HCT116 (cell line): ENCODE data around the gene AQP5. TPM values are rescaled to one million over a fixed set of nuclear protein-coding genes. Genes with fewer than 3 reads are reported as not detected.

Experiments used
- ATAC-seq: fragments of 200-7000 bp; cut with Tn5 transposase; 2 replicates; pipeline ENCODE4 v1.9.1; 2020; ENCODE audit warnings: mild to moderate bottlenecking, moderate library complexity
- BruUV-seq: library from RNA; stranded (reverse); fragments of 400-500 nt; replicated peaks from 2 replicates; lab custom pipeline; 2021; lab: Mats Ljungman, UMichigan
- CTCF ChIA-PET: fragments of 300-600 bp; sonication (Branson Sonifier 250); formaldehyde crosslinking; loops from one replicate; lab custom pipeline; 2021; ENCODE audit warnings: antibody characterized with exemption; lab: Charles Lee
- POLR2A ChIA-PET: fragments of 300-600, 350-600 bp; sonication (Branson Sonifier 250); formaldehyde crosslinking; loops from one replicate; lab custom pipeline; 2021; ENCODE audit warnings: antibody characterized with exemption; lab: Charles Lee
- RAD21 ChIA-PET, 2 experiments: fragments of 300-600 bp; sonication (Branson Sonifier 250); formaldehyde crosslinking; loops; one replicate each; lab custom pipeline; 2023; ENCODE audit warnings: low total read pairs in 2 of 2; ENCODE audit not compliant: uncharacterized antibody in 2 of 2, unreplicated experiment in 2 of 2, low non-redundant PET in 1 of 2; lab: Charles Lee
- DNase-seq: peaks from one replicate; pipeline ENCODE4 v3.0.0-alpha.2; 2010; ENCODE audit warnings: low read depth, low spot score
- H2AFZ ChIP-seq: fragments of 200-600 bp; shearing (Covaris generic), sonication (generic); 2 replicates; pipeline ENCODE4 v1.6.1; 2017; ENCODE audit warnings: low read depth, mixed run types, mixed read lengths, antibody characterized with exemption, low read length; ENCODE audit not compliant: poor library complexity, severe bottlenecking
- H3K27ac ChIP-seq: 2 replicates; pipeline ENCODE4 v1.5.1; 2012; ENCODE audit warnings: low read depth, low read length
- H3K27me3 ChIP-seq: fragments of 200-600 bp; sonication (generic); 2 replicates; pipeline ENCODE4 v1.6.1; 2016; ENCODE audit warnings: mixed run types, low read length, mixed read lengths; ENCODE audit not compliant: insufficient read depth
- H3K36me3 ChIP-seq, 2 experiments: fragments of 200-500 bp in 1 of 2; fragments of 200-600 bp in 1 of 2; sonication (Bioruptor generic) in 1 of 2; sonication (generic) in 1 of 2; 2 replicates each; pipeline versions ENCODE4 v1.5.1 to v1.6.1; 2014 to 2016; ENCODE audit warnings: low read length in 2 of 2, inconsistent platforms in 1 of 2, mixed read lengths in 1 of 2, mixed run types in 1 of 2; ENCODE audit not compliant: insufficient read depth in 2 of 2, control insufficient read depth in 1 of 2
- H3K4me1 ChIP-seq, 2 experiments: fragments of 200-600 bp in 1 of 2; sonication (generic) in 1 of 2; 2 replicates each; pipeline versions ENCODE4 v1.5.1 to v1.6.1; 2012 to 2017; ENCODE audit warnings: low read length in 2 of 2, inconsistent platforms in 1 of 2, mild to moderate bottlenecking in 1 of 2, mixed read lengths in 1 of 2, mixed run types in 1 of 2, moderate library complexity in 1 of 2; ENCODE audit not compliant: insufficient read depth in 2 of 2, control insufficient read depth in 1 of 2
- H3K4me2 ChIP-seq: fragments of 200-600 bp; sonication (generic); 2 replicates; pipeline ENCODE4 v1.6.1; 2017; ENCODE audit warnings: mixed run types, low read length, mixed read lengths
- H3K4me3 ChIP-seq, 2 experiments: fragments of 200-600 bp in 1 of 2; sonication (generic) in 1 of 2; replicated peaks in 1 of 2; 2 replicates each; pipeline ENCODE4 v1.5.1; 2011 to 2016; ENCODE audit warnings: low read length in 2 of 2, control low read depth in 1 of 2, low read depth in 1 of 2, mild to moderate bottlenecking in 1 of 2, mixed read lengths in 1 of 2, mixed run types in 1 of 2
- H3K79me2 ChIP-seq: fragments of 200-600 bp; sonication (generic); 2 replicates; pipeline ENCODE4 v1.6.1; 2017; ENCODE audit warnings: mild to moderate bottlenecking, mixed run types, low read length, moderate library complexity, mixed read lengths; ENCODE audit not compliant: insufficient read depth
- H3K9ac ChIP-seq: fragments of 200-600 bp; sonication (generic); 2 replicates; pipeline ENCODE4 v1.6.1; 2016; ENCODE audit warnings: low read length, mixed read lengths
- H3K9me2 ChIP-seq: fragments of 200-600 bp; sonication (generic), shearing (Covaris generic); 2 replicates; pipeline ENCODE4 v1.6.1; 2017; ENCODE audit warnings: mixed run types, mild to moderate bottlenecking, moderate library complexity; ENCODE audit not compliant: insufficient read depth
- H3K9me3 ChIP-seq, 2 experiments: fragments of 200-500 bp in 1 of 2; fragments of 200-600 bp in 1 of 2; sonication (Bioruptor generic) in 1 of 2; sonication (generic) in 1 of 2; 2 replicates each; pipeline ENCODE4 v1.6.1; 2014 to 2017; ENCODE audit warnings: low read length in 2 of 2, mixed read lengths in 2 of 2, inconsistent platforms in 1 of 2, low read depth in 1 of 2, mild to moderate bottlenecking in 1 of 2, mixed run types in 1 of 2, moderate library complexity in 1 of 2; ENCODE audit not compliant: control insufficient read depth in 1 of 2, insufficient read depth in 1 of 2
- H4K20me1 ChIP-seq: fragments of 200-600 bp; sonication (generic), shearing (Covaris generic); 2 replicates; pipeline ENCODE4 v1.6.1; 2017; ENCODE audit warnings: mixed run types, mild to moderate bottlenecking, moderate library complexity; ENCODE audit not compliant: insufficient read depth
- ATF3 ChIP-seq: IDR thresholded peaks from 2 replicates; pipeline ENCODE4 v1.6.1; 2012
- CTCF ChIP-seq, 3 experiments: fragments of 200-600 bp in 1 of 3; sonication (generic) in 1 of 3; IDR thresholded peaks in 2 of 3; conservative IDR thresholded peaks in 1 of 3; 2 replicates each; pipeline ENCODE4 v1.5.1; 2012 to 2017; ENCODE audit warnings: low read depth in 2 of 3, low read length in 2 of 3, antibody characterized with exemption in 1 of 3, borderline replicate concordance in 1 of 3, control low read depth in 1 of 3, mild to moderate bottlenecking in 1 of 3, mixed read lengths in 1 of 3, mixed run types in 1 of 3, moderate library complexity in 1 of 3; ENCODE audit not compliant: insufficient read depth in 1 of 3
- EGR1 ChIP-seq: IDR thresholded peaks from 2 replicates; pipeline ENCODE4 v1.6.1; 2012; ENCODE audit warnings: low read depth
- EZH2phosphoT487 ChIP-seq: fragments of 200-600 bp; IDR thresholded peaks from 2 replicates; pipeline ENCODE4 v1.6.1; 2018; ENCODE audit warnings: antibody characterized with exemption, borderline replicate concordance
- FOSL1 ChIP-seq: IDR thresholded peaks from 2 replicates; pipeline ENCODE4 v1.6.1; 2012; ENCODE audit warnings: low read depth
- MAX ChIP-seq: IDR thresholded peaks from 2 replicates; pipeline ENCODE4 v1.6.1; 2012
- POLR2A ChIP-seq: IDR thresholded peaks from 2 replicates; pipeline ENCODE4 v1.7.0; 2011; ENCODE audit warnings: borderline replicate concordance; ENCODE audit not compliant: insufficient read depth, insufficient read length; ENCODE audit errors: extremely low read depth
- REST ChIP-seq: IDR thresholded peaks from 2 replicates; pipeline ENCODE4 v1.6.1; 2012; ENCODE audit warnings: low read depth
- SIN3A ChIP-seq: IDR thresholded peaks from 2 replicates; pipeline ENCODE4 v1.6.1; 2012; ENCODE audit warnings: low read depth
- SP1 ChIP-seq: IDR thresholded peaks from 2 replicates; pipeline ENCODE4 v1.6.1; 2012; ENCODE audit warnings: low read depth
- TCF7L2 ChIP-seq: IDR thresholded peaks from 2 replicates; pipeline ENCODE4 v1.7.0; 2011; ENCODE audit warnings: borderline replicate concordance, inconsistent platforms; ENCODE audit not compliant: insufficient read depth, insufficient read length; ENCODE audit errors: extremely low read depth
- ZBTB33 ChIP-seq: IDR thresholded peaks from 2 replicates; pipeline ENCODE4 v1.6.1; 2011; ENCODE audit warnings: mild to moderate bottlenecking, low read length, moderate library complexity; ENCODE audit not compliant: insufficient replicate concordance; ENCODE audit errors: extremely low read depth
- ZNF274 ChIP-seq: fragments of 200-500 bp; sonication (Bioruptor generic); IDR thresholded peaks from 2 replicates; pipeline ENCODE4 v1.6.1; 2014; ENCODE audit warnings: mild to moderate bottlenecking, low read depth, low read length, inconsistent platforms
- intact Hi-C: fragments of 100-400 bp; cut with micrococcal nuclease; formaldehyde crosslinking; loops from 2 replicates; pipeline ENCODE4 v1.10.0; 2022
- total RNA-seq: library from RNA; stranded (reverse); gene quantifications from one replicate; pipeline ENCODE4 v1.2.1, GENCODE V29; 2021; ENCODE audit not compliant: unreplicated experiment

The AQP5 gene
- total RNA-seq, 1 experiment from 2014 or later: not detected

GRCh38 chr12:50013361-50014147 lies 51.9 kb downstream of the AQP5 start:
- Histone ChIP-seq H3K9me2 (no peaks in the 10 kb centered on the region), H3K27ac (no peak overlapping the region), H4K20me1 (no peaks in the 10 kb centered on the region; the same call in 1 of the 2 replicates), H3K4me1 (no peaks in the 10 kb centered on the region), H3K79me2 (peaks cover 91% of the 10 kb centered on the region), H3K4me3 (no peak overlapping the region), H3K9me3 (no peaks in the 10 kb centered on the region), H3K4me2 (no peak overlapping the region), H3K9ac (no peak overlapping the region), H3K36me3 (peaks cover 23 to 34% of the 10 kb centered on the region in 2 experiments; a peak in 3 of 4 replicates), H2AFZ (no peak overlapping the region), H3K27me3 (no peaks in the 10 kb centered on the region)
- intact Hi-C loops: no loop called here
- ATAC-seq (no peak), DNase-seq (no peak)
- TF ChIP-seq FOSL1: no peak
- no peak for TF ChIP-seq POLR2A
- TF ChIP-seq ZNF274: no peak
- no peak for TF ChIP-seq ATF3
- no peak for TF ChIP-seq MAX
- no peak for TF ChIP-seq SP1
- TF ChIP-seq EZH2phosphoT487: no peak
- no peak for TF ChIP-seq SIN3A
- TF ChIP-seq TCF7L2: no peak
- TF ChIP-seq CTCF (IDR thresholded peaks at IDR 0.05 in 2 of 3, conservative IDR thresholded peaks at IDR 0.05 in 1 of 3; ENCODE audit: borderline replicate concordance in 1 of 3, insufficient read depth in 1 of 3, low read depth in 2 of 3, low read length in 2 of 3): no peak
- no peak for TF ChIP-seq REST
- no peak for TF ChIP-seq EGR1
- no peak for TF ChIP-seq ZBTB33
- ChIA-PET CTCF (interaction anchor here (0.8 kb wide), 1 partner anchor 26 kb away, joined by 3 read pairs; no protein-coding TSS in a partner anchor), POLR2A (no interaction called here), RAD21 (no interaction called here)
- BruUV-seq: TSS peak; percentile 26
